ENCODE results near the gene NOSIP.

GRCh38 chr19:49609499-49610092, 29.2 kb upstream of the NOSIP start:
- TF ChIP-seq SIN3A (IDR thresholded peaks at IDR 0.05; ENCODE audit: borderline replicate concordance, insufficient read depth, low read length) (no peak), REST (IDR thresholded peaks at IDR 0.05; ENCODE audit: insufficient read depth in 1 of 2, low read depth in 2 of 2, low read length in 2 of 2) (no peak), POLR2AphosphoS5 (IDR thresholded peaks at IDR 0.05; ENCODE audit: low read depth, low read length) (no peak)
